Measurements from ENCODE around the gene L3MBTL4.

Gene L3MBTL4

DNA sequence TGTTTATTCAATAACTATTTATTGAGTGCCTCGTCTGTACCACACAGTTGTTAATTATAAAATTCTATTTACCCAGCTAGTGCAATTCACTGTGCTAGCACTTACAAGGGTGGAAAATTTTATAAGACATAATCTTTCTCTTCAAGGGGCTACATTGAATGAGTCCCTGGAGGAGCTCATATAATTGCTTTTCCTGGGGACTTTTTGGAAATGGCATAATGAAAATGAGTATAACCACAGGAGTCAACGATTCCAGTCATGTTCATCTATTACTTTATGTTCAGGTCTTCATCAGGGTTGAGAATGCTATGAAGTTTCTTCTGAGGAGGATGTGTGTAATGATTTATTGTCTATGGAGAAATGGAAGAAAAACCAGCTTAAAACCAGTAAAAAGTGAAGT lies 466.5 kb downstream of the L3MBTL4 start:
- no peak for DNase-seq

DNA sequence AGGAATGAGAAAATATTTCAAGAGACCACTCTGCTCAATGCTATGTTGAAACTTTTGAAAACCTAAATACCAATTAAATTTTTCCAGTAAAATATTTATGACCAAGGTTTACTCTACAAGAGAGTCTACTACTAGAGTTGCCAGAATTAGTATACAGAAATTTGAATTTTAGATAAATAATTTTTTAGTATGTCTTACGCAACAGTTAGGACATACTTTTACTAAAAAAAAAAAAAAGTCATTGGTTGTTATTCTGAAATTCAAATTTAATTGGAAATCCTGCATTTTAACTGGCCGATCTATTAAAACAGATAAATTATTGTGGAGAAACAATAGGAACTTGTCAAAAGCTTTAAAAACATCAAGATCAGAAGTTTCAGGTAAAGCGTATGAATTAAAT lies 470.3 kb downstream of the L3MBTL4 start:
- DNase-seq, result no peak

DNA sequence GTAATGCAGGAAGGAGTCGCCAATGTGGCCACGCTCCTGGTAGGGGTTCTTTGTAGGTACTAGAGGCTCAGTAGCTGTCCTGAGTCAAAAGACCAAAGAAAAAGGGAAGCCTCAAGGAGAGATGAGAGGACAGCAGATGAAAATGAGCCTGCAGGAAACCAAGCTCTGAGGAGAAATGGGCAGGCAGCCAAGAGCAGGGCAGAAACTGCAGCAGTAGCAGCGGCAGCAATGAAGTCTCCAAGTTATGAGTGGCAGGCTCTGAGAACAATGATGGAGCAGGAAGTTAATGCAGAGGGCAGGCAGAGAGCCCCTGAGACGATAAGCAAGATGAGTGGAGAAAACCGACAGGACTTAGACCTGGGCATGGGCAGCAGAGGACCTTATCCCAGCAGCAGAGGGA lies 471.2 kb downstream of the L3MBTL4 start:
- DNase-seq, result no peak

DNA sequence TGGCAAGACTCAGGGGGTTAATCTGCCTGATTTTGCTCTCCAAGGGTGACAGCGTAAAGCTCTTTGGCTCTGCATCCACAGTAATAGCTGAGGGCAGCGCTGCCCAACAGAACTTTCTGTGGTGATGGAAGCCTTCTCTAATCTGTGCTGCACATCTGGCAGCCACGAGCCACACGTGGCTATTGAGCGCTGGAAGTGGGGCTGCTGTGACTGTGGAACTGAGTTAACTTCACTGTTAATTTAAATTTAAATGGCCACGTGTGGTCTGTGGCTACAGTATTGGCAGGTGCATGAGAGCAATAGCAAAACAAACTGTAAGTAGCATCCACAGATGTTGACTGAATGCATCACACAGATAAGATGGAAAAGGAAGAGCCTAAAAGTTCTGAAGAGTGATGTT lies 472.1 kb downstream of the L3MBTL4 start:
- no peak for DNase-seq

DNA sequence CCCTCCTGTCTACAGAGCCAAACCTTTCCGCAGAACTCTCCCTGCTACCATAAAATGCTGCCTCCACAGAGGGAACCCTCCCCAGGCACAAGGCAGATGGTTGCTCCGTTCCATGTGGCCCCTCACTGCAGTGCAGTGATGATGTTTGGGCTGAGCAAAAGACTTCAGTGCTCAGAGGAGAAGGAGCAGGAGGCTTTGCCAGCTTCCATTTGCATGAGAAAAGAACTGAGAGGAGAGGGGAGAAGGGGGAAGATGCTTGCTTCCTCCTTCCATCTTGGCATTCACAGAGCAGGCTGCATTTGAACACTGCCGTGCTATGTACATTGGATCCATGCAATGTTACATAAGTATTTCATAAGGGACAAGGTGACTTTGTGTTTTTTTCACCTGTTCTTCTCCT lies 472.8 kb downstream of the L3MBTL4 start:
- DNase-seq, result no peak

DNA sequence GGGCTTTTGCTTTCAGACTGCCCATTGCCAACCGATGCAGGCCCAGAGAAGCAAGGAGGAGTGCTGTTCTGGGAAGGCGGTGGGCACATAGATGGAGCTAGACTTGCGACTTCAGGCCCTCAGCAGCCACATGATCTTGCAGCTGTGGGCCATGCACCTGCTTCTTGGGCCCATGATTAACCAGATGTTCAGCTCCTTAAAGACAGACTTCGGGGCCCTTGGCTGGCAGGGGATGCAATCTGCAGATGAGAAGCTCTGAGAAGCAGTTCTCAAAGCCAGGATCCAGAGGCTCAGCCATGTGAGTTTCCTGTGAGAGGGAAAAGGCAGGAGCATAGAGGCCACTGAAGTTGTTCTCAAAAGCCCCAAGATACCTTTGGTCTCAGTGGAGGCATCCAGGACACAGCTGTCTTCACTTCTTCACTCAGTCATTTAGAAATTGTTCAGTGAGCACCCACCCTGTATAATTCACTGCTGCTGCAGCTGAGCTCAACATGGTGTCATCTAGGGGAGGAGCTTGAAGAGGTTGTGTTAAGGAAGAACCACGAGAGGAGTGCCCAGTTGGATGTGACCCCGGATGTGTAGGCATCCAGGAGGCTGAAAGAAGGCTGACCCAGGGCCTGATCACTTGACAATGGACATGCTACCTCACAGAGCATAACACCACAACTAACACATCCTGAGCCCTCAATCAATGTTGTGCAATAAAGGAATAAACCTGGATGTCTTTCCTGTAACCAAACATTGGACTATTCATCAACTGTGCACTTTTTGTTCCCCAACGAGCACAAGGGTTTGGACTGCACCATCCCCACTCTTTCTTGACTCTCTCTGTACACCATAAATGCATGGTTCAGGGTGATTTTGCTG lies 474.7 kb downstream of the L3MBTL4 start:
- DNase-seq, result no peak

DNA sequence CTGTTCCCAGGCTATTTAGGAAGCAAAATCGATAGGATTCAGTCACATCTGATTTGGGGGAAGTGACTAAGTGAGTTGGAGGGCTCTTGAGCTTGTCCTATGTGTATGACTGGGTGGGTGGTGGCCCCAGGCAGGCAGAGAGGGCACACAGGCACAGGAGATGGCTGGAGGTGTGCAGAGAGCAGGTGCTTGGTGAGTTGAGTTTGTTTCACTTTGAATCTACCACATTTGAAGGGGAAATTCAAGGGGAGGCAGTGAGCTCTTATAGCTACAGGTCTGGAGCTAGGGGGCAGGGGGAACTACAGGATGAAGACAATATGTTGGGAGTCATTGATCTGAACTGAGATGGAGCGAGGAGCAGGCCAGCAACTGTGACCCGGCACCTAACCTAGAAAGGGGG lies 476.9 kb downstream of the L3MBTL4 start:
- DNase-seq, result no peak

DNA sequence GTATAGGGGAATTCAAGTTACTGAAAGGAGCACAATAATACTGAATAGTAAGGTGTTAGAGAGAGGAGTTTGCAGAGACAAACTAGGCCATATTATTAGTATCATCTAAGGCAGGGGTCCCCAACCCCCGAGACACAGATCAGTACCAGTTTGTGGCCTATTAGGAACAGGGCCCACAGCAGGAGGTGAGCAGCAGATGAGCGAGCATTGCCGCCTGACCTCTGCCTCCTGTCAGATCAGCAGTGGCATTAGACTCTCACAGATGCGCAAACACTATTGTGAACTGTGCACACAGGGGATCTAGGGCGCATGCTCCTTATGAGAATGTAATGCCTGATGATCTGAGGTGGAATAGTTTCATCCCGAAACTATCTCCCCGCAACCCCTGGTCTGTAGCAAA lies 477.6 kb downstream of the L3MBTL4 start:
- no peak for DNase-seq

DNA sequence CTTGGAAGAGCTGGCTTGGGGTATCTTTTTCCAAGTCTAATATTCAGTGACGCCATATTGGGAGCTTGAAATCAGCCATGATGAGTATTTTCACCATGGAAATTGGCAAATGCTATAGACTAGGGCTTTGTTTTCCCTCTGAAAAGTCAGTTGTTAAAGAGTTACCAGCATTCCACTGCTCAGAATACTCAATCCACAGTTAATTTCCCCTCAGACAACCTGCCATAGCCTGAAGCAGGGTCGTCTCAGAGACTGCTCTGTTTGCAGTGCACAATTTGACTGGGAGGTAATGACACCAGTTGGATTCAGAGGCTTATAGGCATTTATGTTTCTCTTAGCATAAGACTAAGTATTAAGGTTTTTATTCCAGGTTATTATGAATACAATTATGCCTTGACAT lies 483.9 kb downstream of the L3MBTL4 start:
- DNase-seq, result no peak

DNA sequence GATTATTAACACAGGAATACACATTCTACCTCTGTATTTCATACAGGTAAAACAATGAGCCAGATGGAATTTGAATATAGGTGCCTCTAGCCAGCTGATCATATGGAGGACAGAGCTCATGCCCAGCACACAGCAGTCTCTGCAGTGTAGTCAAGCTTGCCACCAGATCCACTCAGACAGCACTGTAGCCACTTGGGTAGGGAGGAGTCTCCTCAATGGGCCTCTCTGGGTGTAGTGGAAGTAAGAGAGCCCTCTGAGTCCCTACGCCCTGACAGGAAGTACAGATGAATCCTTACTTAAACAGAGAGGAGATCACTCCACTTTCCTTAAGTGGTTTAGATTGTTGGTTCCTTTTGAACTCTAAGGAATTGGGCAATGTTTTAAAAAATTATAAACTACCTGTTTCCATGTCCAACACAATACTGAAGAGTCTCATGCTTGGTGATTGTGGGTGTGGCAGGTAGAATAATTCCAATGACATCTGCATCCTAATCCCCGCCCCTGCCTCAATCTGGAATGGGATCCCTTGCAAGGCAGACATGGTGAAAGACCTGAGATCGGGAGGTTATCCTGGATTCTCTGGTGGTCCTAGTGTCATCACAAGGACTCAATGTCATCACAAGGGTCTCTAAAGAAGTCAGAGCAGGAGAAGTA lies 496.4 kb downstream of the L3MBTL4 start:
- DNase-seq, result no peak

DNA sequence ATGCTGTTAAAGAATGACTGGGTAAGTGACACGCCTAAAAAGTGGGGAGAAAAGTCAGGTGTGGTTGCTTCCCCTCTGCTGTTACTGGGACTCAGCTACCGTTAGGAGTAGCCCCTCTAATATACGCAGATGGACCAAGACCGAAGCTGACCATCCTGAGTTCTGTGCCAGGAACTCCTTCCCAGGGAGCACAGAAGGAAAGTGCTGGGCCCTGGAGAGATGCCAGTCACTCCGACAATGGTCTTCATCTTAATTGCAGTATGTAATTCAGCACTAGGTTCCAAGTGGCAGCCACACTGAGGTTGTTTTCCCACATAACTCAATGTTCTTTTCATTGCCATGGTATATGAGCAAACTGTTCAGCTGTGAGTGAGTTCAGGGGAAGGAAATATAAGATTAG lies 499.8 kb downstream of the L3MBTL4 start:
- no peak for DNase-seq

DNA sequence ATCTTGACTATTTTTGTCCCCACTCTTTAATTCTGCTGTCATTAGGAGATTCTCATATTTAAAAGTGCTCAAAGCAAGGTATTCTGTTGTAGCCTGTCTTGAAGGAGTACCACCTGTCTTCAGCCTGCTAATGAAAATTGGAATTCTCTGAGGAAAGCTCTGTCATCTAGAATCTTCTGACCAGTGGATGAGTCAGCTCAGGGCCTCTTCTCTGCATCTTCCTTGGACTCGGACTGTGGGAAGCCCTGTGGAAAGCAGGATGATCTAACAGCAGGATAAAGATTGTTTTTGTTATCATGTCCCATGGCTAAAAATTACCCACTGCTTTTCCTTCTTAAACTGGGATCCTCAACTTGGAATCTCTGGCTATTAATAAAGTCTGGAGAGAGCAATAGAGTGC lies 500.7 kb downstream of the L3MBTL4 start:
- DNase-seq, result no peak

DNA sequence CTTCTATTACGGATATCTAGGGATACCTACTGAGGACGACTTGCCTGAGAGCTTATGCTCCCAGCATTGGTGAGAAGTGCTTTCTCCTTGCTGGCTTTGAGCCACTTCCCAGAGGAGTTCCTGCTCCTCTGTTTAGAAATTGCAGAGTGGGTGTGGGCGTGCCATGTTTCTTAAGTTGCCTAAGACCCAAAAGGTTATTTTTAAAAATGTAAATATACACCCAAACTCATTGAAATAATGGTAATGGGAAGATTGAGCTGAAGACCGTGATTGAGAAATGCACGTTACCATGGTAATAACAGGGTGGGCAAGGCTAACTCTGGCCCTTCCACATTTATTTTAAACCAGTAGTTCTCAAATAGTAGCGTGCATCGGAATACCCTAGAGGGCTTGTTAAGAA lies 502.1 kb downstream of the L3MBTL4 start:
- no peak for DNase-seq

DNA sequence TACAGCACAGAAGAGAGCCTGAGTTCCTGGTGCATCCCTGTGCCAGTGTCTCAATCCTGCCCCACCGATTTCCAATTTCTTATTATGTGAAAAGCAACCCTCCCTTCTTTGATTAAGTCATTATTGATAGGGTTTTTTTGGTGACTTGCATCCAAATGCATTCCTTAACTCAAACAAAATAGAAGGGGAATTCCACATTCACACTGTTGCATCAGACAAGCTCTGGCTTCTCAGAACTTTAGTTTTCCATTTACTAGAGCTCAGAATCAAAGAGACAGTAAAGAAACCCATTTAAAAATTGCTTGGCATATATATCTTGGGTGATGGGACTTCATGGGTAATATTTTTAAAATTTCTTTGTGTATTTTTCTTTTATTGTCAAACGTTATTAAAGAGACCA lies 505.6 kb downstream of the L3MBTL4 start:
- peak; percentile 7 for DNase-seq
